SK-N-SH (cell line): ENCODE results near the gene SWAP70. TPM values are rescaled to one million over a fixed set of nuclear protein-coding genes. Genes with fewer than 3 reads are reported as not detected.

Source experiments
- CTCF ChIA-PET: fragments of 300-600, 350-600 bp; formaldehyde crosslinking; extraction: SDS; loops from one replicate; lab custom pipeline; 2021; lab: Yijun Ruan, JAX
- POLR2A ChIA-PET: fragments of 350-600 bp; sonication (Branson Sonifier 250); formaldehyde crosslinking; extraction: SDS; loops from one replicate; lab custom pipeline; 2020; ENCODE audit warnings: antibody characterized with exemption, inconsistent platforms; lab: Yijun Ruan, JAX
- DNase-seq: peaks from one replicate; pipeline ENCODE4 v3.0.0; 2012
- H2AFZ ChIP-seq: fragments of 200-600 bp; sonication (generic); 2 replicates; pipeline ENCODE4 v1.8.1; 2016; ENCODE audit warnings: antibody characterized with exemption, mild to moderate bottlenecking, low read depth
- H3F3A ChIP-seq: fragments of 200-600 bp; sonication (generic); replicated peaks from 2 replicates; pipeline ENCODE3; 2016; ENCODE audit warnings: antibody characterized with exemption, mild to moderate bottlenecking; ENCODE audit not compliant: insufficient read depth
- H3K27ac ChIP-seq, 2 experiments: fragments of 200-500 bp in 1 of 2; fragments of 200-600 bp in 1 of 2; sonication (Bioruptor generic) in 1 of 2; sonication (generic), shearing (Covaris generic) in 1 of 2; 2 replicates each; pipeline versions ENCODE4 v1.5.1 to v1.6.1; 2014 to 2016; ENCODE audit warnings: low read depth in 2 of 2, inconsistent platforms in 1 of 2, low read length in 1 of 2, mild to moderate bottlenecking in 1 of 2, mixed read lengths in 1 of 2
- H3K27me3 ChIP-seq: fragments of 200-600 bp; sonication (generic), shearing (Covaris generic); 2 replicates; pipeline ENCODE4 v1.6.1; 2016; ENCODE audit warnings: mixed run types; ENCODE audit not compliant: insufficient read depth
- H3K36me3 ChIP-seq, 2 experiments: fragments of 200-500 bp in 1 of 2; fragments of 200-600 bp in 1 of 2; sonication (Bioruptor generic) in 1 of 2; sonication (generic) in 1 of 2; replicated peaks in 1 of 2; 2 replicates each; pipeline versions ENCODE3 to v1.5.1; 2014 to 2016; ENCODE audit warnings: low read length in 1 of 2, mild to moderate bottlenecking in 1 of 2; ENCODE audit not compliant: insufficient read depth in 2 of 2, control insufficient read depth in 1 of 2
- H3K4me1 ChIP-seq, 2 experiments: fragments of 200-500 bp in 1 of 2; fragments of 200-600 bp in 1 of 2; sonication (Bioruptor generic) in 1 of 2; sonication (generic), shearing (Covaris generic) in 1 of 2; 2 replicates each; pipeline versions ENCODE4 v1.5.1 to v1.6.1; 2014 to 2016; ENCODE audit warnings: low read depth in 1 of 2, low read length in 1 of 2, mixed run types in 1 of 2; ENCODE audit not compliant: insufficient read depth in 2 of 2, control insufficient read depth in 1 of 2
- H3K4me2 ChIP-seq: fragments of 200-600 bp; sonication (generic), shearing (Covaris generic); 2 replicates; pipeline ENCODE4 v1.6.1; 2017; ENCODE audit warnings: mixed run types
- H3K4me3 ChIP-seq, 2 experiments: fragments of 200-500 bp in 1 of 2; fragments of 200-600 bp in 1 of 2; sonication (Bioruptor generic) in 1 of 2; sonication (generic), shearing (Covaris generic) in 1 of 2; 2 replicates each; pipeline versions ENCODE4 v1.5.1 to v1.8.1; 2014 to 2016; ENCODE audit warnings: low read depth in 2 of 2, inconsistent platforms in 1 of 2, low read length in 1 of 2, mild to moderate bottlenecking in 1 of 2, mixed read lengths in 1 of 2, moderate library complexity in 1 of 2
- H3K79me2 ChIP-seq: fragments of 200-600 bp; sonication (generic); 2 replicates; pipeline ENCODE4 v1.8.1; 2017; ENCODE audit warnings: mild to moderate bottlenecking; ENCODE audit not compliant: insufficient read depth
- H3K9ac ChIP-seq: fragments of 200-600 bp; sonication (generic); 2 replicates; pipeline ENCODE4 v1.6.1; 2017; ENCODE audit warnings: mixed run types
- H3K9me2 ChIP-seq: fragments of 200-600 bp; sonication (generic); 2 replicates; pipeline ENCODE4 v1.6.1; 2017; ENCODE audit warnings: mixed run types
- H3K9me3 ChIP-seq: fragments of 200-600 bp; sonication (generic); 2 replicates; pipeline ENCODE4 v1.6.1; 2017; ENCODE audit warnings: mixed run types, mild to moderate bottlenecking, moderate library complexity
- H4K20me1 ChIP-seq: fragments of 200-600 bp; sonication (generic); 2 replicates; pipeline ENCODE4 v1.6.1; 2017; ENCODE audit warnings: mild to moderate bottlenecking, mixed run types; ENCODE audit not compliant: insufficient read depth
- FOSL2 ChIP-seq: IDR thresholded peaks from 2 replicates; pipeline ENCODE4 v1.4.0; 2012; ENCODE audit warnings: low read depth, mild to moderate bottlenecking, moderate library complexity, borderline replicate concordance
- JUND ChIP-seq: IDR thresholded peaks from 2 replicates; pipeline ENCODE4 v1.4.0; 2012
- MEF2A ChIP-seq: IDR thresholded peaks from 2 replicates; pipeline ENCODE4 v1.4.0; 2012; ENCODE audit warnings: low read depth, borderline replicate concordance
- MXI1 ChIP-seq: IDR thresholded peaks from 2 replicates; pipeline ENCODE4 v1.6.1; 2012; ENCODE audit warnings: mild to moderate bottlenecking, low read depth, low read length, improper control_type of control experiment
- RAD21 ChIP-seq: IDR thresholded peaks from 2 replicates; pipeline ENCODE4 v1.6.1; 2012; ENCODE audit warnings: mild to moderate bottlenecking, low read length
- RFX5 ChIP-seq: IDR thresholded peaks from 2 replicates; pipeline ENCODE4 v1.6.1; 2012; ENCODE audit warnings: mild to moderate bottlenecking, improper control_type of control experiment, low read length
- RXRA ChIP-seq: IDR thresholded peaks from 2 replicates; pipeline ENCODE4 v1.4.0; 2012; ENCODE audit warnings: low read depth, mild to moderate bottlenecking, borderline replicate concordance
- TEAD4 ChIP-seq: IDR thresholded peaks from 2 replicates; pipeline ENCODE4 v1.4.0; 2012; ENCODE audit warnings: mild to moderate bottlenecking, borderline replicate concordance; ENCODE audit not compliant: insufficient read depth
- WGBS: methylation state at CpG from one replicate; pipeline ENCODE4 v1.1.6; 2017; ENCODE audit warnings: low lambda C conversion rate; 5-methylcytosine and 5-hydroxymethylcytosine counted together
- polyA plus RNA-seq, 3 experiments: library from polyadenylated mRNA; depleted of rRNA; stranded (reverse); fragments of >200 nt; gene quantifications; 2 replicates each; pipeline ENCODE4 v1.2.3, GENCODE V29; 2012
- TF ChIP-seq, protein P1 (sequence below): IDR thresholded peaks from 2 replicates; pipeline ENCODE4 v1.4.0; 2012; ENCODE audit warnings: low read depth, borderline replicate concordance

Gene SWAP70
- polyA plus RNA-seq, 1 of the 3 experiments (the other 2 are of a cell fraction), result 10.6 TPM

DNA sequence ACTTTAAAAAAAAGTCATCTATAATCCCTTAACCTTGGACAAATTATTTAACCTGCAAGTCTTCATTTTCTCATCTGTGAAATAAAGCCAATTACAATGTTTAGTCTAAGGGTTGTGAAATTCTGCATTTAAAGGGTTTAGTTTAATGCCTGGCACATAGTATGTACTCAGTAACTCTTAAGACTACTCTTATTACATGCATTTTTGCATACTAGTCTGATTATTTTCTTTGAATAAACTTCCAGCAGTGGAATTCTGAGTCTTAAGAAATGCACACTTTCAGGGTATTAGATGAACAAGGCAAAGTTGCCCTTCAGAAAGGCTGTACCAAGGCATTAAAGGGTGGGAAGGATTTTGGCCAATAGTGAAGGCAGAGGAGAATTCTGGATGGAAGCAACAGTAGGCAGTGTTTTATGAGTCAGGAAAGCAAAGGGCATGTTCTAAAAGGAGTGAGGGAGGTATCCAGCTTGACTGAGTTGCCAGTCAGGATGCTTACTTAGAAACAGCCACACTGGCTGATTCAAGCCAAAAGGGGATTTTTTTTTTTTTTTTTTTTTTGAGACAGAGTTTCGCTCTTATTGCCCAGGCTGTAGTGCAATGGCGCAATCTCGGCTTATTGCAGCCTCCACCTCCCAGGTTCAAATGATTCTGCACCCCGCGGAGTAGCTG is 50.5 kb downstream of the SWAP70 start:
- Histone ChIP-seq H3K4me1 (peaks cover 3 to 13% of the 10 kb centered on the region in 2 experiments; a peak in 2 of 4 replicates), H3F3A (no peaks in the 10 kb centered on the region), H3K79me2 (peaks cover 6% of the 10 kb centered on the region), H4K20me1 (no peaks in the 10 kb centered on the region; the same call in 1 of the 2 replicates), H3K36me3 (peaks cover 0 to 14% of the 10 kb centered on the region in 2 experiments), H3K9ac (no peak overlapping the region), H3K9me2 (no peaks in the 10 kb centered on the region), H3K4me2 (no peak overlapping the region), H3K9me3 (no peaks in the 10 kb centered on the region), H3K27ac (no peak overlapping the region), H3K4me3 (no peak overlapping the region), H3K27me3 (no peaks in the 10 kb centered on the region), H2AFZ (no peak overlapping the region)
- POLR2A ChIA-PET, result no interaction called here
- 97% methylated on average over 5 of the region's 5 CpGs for WGBS
- DNase-seq, result no peak
- TF ChIP-seq TEAD4, result no peak
- CTCF ChIA-PET, result no interaction called here

GRCh38 chr11:9716275-9717039 is 52.6 kb downstream of the SWAP70 start:
- ChIA-PET POLR2A (no interaction called here), CTCF (interaction anchor here (1.1 kb wide), 1 partner anchor 13 kb away, joined by 3 read pairs; no protein-coding TSS in a partner anchor)
- Histone ChIP-seq H3K79me2 (no peaks in the 10 kb centered on the region; the same call in 1 of the 2 replicates), H3F3A (no peaks in the 10 kb centered on the region), H3K27me3 (no peaks in the 10 kb centered on the region), H2AFZ (no peak overlapping the region), H3K36me3 (peaks cover 0 to 15% of the 10 kb centered on the region in 2 experiments), H3K9me3 (no peaks in the 10 kb centered on the region), H3K9me2 (no peaks in the 10 kb centered on the region), H3K4me3 (no peak overlapping the region), H3K27ac (peak overlapping the region in 1 of 2 experiments; percentile 58; a peak in 2 of 4 replicates), H3K4me1 (peaks cover 3 to 16% of the 10 kb centered on the region in 2 experiments; a peak in 2 of 4 replicates), H3K4me2 (no peak overlapping the region), H4K20me1 (no peaks in the 10 kb centered on the region; the same call in 1 of the 2 replicates), H3K9ac (no peak overlapping the region)
- DNase-seq, result no peak
- WGBS, result 68% methylated on average over 4 of the region's 4 CpGs
- TF ChIP-seq MXI1 (no peak), RFX5 (no peak), FOSL2 (no peak; the same call in 1 of the 2 replicates), MEF2A (no peak), RXRA (no peak), RAD21 (no peak), JUND (peak; percentile 5; the same call in 1 of the 2 replicates)
- TF ChIP-seq, protein P1, sequence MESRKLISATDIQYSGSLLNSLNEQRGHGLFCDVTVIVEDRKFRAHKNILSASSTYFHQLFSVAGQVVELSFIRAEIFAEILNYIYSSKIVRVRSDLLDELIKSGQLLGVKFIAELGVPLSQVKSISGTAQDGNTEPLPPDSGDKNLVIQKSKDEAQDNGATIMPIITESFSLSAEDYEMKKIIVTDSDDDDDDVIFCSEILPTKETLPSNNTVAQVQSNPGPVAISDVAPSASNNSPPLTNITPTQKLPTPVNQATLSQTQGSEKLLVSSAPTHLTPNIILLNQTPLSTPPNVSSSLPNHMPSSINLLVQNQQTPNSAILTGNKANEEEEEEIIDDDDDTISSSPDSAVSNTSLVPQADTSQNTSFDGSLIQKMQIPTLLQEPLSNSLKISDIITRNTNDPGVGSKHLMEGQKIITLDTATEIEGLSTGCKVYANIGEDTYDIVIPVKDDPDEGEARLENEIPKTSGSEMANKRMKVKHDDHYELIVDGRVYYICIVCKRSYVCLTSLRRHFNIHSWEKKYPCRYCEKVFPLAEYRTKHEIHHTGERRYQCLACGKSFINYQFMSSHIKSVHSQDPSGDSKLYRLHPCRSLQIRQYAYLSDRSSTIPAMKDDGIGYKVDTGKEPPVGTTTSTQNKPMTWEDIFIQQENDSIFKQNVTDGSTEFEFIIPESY, result no peak
